A549 (cell line): Measurements from ENCODE around the gene TTC7B.

Experiments
- EP300 ChIP-seq, 2 experiments: fragments of >200 bp; sonication (Bioruptor Twin); formaldehyde crosslinking; IDR thresholded peaks; 2 replicates in 1 of 2; 3 replicates in 1 of 2; pipeline ENCODE4 v1.6.1; 2016 to 2017
- POLR2A ChIP-seq: IDR thresholded peaks from 2 replicates; pipeline ENCODE4 v1.6.1; 2012; ENCODE audit warnings: mild to moderate bottlenecking, low read length
- TF ChIP-seq, protein P1 (sequence below): fragments of >200 bp; sonication (Bioruptor Twin); formaldehyde crosslinking; IDR thresholded peaks from 3 replicates; pipeline ENCODE4 v1.5.1; 2016
- TF ChIP-seq, protein P2 (sequence below): IDR thresholded peaks from 2 replicates; pipeline ENCODE4 v1.6.1; 2012; ENCODE audit warnings: low read depth, borderline replicate concordance
- TF ChIP-seq, protein P3 (sequence below): IDR thresholded peaks from 2 replicates; pipeline ENCODE4 v1.6.1; 2012
- TF ChIP-seq, protein P4 (sequence below): fragments of 450-650 bp; IDR thresholded peaks from 2 replicates; pipeline ENCODE4 v1.6.1; 2014; ENCODE audit warnings: antibody characterized with exemption

DNA sequence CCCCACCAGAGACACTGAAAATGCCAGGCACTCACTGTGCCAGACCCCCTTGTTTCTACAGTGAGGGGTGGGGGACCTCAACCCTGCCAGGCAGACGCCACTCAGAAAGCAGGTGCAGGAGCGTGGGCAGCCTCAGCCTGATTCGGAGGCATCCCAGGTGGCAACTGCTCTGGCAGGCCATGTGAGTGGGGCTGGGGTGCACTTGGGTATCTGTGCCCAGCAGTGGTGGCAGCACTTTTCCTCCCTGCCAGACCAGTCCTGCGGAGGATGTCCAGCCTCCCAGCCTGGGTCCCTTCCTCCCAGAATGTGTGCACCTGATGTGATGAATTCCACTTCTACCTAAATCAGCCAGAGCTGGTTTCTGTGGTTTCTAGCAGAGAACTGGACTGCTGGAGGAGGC is 13.4 kb upstream of the TTC7B start:
- TF ChIP-seq, protein P1, sequence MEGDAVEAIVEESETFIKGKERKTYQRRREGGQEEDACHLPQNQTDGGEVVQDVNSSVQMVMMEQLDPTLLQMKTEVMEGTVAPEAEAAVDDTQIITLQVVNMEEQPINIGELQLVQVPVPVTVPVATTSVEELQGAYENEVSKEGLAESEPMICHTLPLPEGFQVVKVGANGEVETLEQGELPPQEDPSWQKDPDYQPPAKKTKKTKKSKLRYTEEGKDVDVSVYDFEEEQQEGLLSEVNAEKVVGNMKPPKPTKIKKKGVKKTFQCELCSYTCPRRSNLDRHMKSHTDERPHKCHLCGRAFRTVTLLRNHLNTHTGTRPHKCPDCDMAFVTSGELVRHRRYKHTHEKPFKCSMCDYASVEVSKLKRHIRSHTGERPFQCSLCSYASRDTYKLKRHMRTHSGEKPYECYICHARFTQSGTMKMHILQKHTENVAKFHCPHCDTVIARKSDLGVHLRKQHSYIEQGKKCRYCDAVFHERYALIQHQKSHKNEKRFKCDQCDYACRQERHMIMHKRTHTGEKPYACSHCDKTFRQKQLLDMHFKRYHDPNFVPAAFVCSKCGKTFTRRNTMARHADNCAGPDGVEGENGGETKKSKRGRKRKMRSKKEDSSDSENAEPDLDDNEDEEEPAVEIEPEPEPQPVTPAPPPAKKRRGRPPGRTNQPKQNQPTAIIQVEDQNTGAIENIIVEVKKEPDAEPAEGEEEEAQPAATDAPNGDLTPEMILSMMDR: no peak
- TF ChIP-seq, protein P2, sequence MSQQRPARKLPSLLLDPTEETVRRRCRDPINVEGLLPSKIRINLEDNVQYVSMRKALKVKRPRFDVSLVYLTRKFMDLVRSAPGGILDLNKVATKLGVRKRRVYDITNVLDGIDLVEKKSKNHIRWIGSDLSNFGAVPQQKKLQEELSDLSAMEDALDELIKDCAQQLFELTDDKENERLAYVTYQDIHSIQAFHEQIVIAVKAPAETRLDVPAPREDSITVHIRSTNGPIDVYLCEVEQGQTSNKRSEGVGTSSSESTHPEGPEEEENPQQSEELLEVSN: no peak
- TF ChIP-seq EP300 (IDR thresholded peaks at IDR 0.05): no peak
- TF ChIP-seq, protein P3, sequence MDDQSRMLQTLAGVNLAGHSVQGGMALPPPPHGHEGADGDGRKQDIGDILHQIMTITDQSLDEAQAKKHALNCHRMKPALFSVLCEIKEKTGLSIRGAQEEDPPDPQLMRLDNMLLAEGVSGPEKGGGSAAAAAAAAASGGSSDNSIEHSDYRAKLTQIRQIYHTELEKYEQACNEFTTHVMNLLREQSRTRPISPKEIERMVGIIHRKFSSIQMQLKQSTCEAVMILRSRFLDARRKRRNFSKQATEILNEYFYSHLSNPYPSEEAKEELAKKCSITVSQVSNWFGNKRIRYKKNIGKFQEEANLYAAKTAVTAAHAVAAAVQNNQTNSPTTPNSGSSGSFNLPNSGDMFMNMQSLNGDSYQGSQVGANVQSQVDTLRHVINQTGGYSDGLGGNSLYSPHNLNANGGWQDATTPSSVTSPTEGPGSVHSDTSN: no peak
- TF ChIP-seq POLR2A: no peak
- TF ChIP-seq, protein P4, sequence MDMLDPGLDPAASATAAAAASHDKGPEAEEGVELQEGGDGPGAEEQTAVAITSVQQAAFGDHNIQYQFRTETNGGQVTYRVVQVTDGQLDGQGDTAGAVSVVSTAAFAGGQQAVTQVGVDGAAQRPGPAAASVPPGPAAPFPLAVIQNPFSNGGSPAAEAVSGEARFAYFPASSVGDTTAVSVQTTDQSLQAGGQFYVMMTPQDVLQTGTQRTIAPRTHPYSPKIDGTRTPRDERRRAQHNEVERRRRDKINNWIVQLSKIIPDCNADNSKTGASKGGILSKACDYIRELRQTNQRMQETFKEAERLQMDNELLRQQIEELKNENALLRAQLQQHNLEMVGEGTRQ: no peak
